GM20431 (cell line): ENCODE results near the gene GHSR.

ENCODE experiments used
- in situ Hi-C: fragments of 300-500 bp; cut with MseI, MboI; formaldehyde crosslinking; loops from one replicate; pipeline ENCODE4 v1.15.0; 2020; ENCODE audit warnings: low sequenced_read_pairs; ENCODE audit not compliant: unreplicated experiment

The GHSR gene

GRCh38 chr3:172441581-172441980 lies 6.7 kb downstream of the GHSR start:
- in situ Hi-C loops, result no loop called here

GRCh38 chr3:172438186-172438585 lies 10.1 kb downstream of the GHSR start:
- in situ Hi-C loops, result no loop called here

GRCh38 chr3:172437713-172438112 lies 10.5 kb downstream of the GHSR start:
- in situ Hi-C loops, result no loop called here

GRCh38 chr3:172415323-172415722 lies 32.9 kb downstream of the GHSR start:
- in situ Hi-C loops, result no loop called here

- in situ Hi-C loops, result no loop called here
Observed at GRCh38 chr3:172411478-172411947, 36.7 kb downstream of the GHSR start.

- in situ Hi-C loops, result no loop called here
Observed at GRCh38 chr3:172410702-172411477, 37.4 kb downstream of the GHSR start.

- in situ Hi-C loops, result no loop called here
Observed at GRCh38 chr3:172407872-172408271, 40.4 kb downstream of the GHSR start.

- in situ Hi-C loops, result no loop called here
Observed at GRCh38 chr3:172405914-172406313, 42.3 kb downstream of the GHSR start.

- in situ Hi-C loops, result no loop called here
Observed at GRCh38 chr3:172404237-172404962, 43.9 kb downstream of the GHSR start.

GRCh38 chr3:172402892-172403643 lies 45.2 kb downstream of the GHSR start:
- in situ Hi-C loops, result no loop called here

GRCh38 chr3:172402090-172402489 lies 46.2 kb downstream of the GHSR start:
- in situ Hi-C loops, result no loop called here

- in situ Hi-C loops, result no loop called here
Observed at GRCh38 chr3:172398484-172398883, 49.8 kb downstream of the GHSR start.

- in situ Hi-C loops, result no loop called here
Observed at GRCh38 chr3:172397716-172398405, 50.4 kb downstream of the GHSR start.

GRCh38 chr3:172396400-172396799 lies 51.9 kb downstream of the GHSR start:
- in situ Hi-C loops, result no loop called here

GRCh38 chr3:172394692-172395091 lies 53.6 kb downstream of the GHSR start:
- in situ Hi-C loops, result no loop called here
